A673 (cell line): Measurements from ENCODE around the gene ADGRF4. TPM values are rescaled to one million over a fixed set of nuclear protein-coding genes. Genes with fewer than 3 reads are reported as not detected.

Experiments used
- BruUV-seq: library from RNA; stranded (reverse); fragments of 400-500 nt; replicated peaks from 2 replicates; lab custom pipeline; 2021; lab: Mats Ljungman, UMichigan
- CTCF ChIA-PET: fragments of 300-600 bp; sonication (Branson Sonifier 250); formaldehyde crosslinking; loops from one replicate; lab custom pipeline; 2022; ENCODE audit warnings: antibody characterized with exemption; lab: Charles Lee
- POLR2A ChIA-PET: fragments of 300-600 bp; sonication (Branson Sonifier 250); formaldehyde crosslinking; loops from one replicate; lab custom pipeline; 2022; ENCODE audit warnings: antibody characterized with exemption; ENCODE audit not compliant: low non-redundant PET; lab: Charles Lee
- DNase-seq: peaks from one replicate; pipeline ENCODE4 v3.0.0-alpha.2; 2015; ENCODE audit warnings: low spot score
- H3K27ac ChIP-seq: fragments of 200-600 bp; sonication (generic); 2 replicates; pipeline ENCODE4 v1.5.1; 2016; ENCODE audit warnings: mixed run types, low read depth, mild to moderate bottlenecking, mixed read lengths, antibody characterized with exemption, low read length; ENCODE audit not compliant: poor library complexity, severe bottlenecking
- H3K27me3 ChIP-seq: fragments of 200-600 bp; sonication (generic); replicated peaks from 2 replicates; pipeline ENCODE4 v1.6.1; 2017; ENCODE audit warnings: mixed run types, low read depth, mild to moderate bottlenecking, mixed read lengths, antibody characterized with exemption, low read length; ENCODE audit not compliant: insufficient read depth, poor library complexity
- H3K36me3 ChIP-seq: fragments of 200-600 bp; sonication (generic); 2 replicates; pipeline ENCODE4 v1.6.1; 2016; ENCODE audit warnings: mixed run types, mild to moderate bottlenecking, mixed read lengths, antibody characterized with exemption, low read length; ENCODE audit not compliant: insufficient read depth, poor library complexity, severe bottlenecking
- H3K4me1 ChIP-seq: fragments of 200-600 bp; sonication (generic); 2 replicates; pipeline ENCODE4 v1.6.1; 2017; ENCODE audit warnings: mixed run types, mild to moderate bottlenecking, mixed read lengths, antibody characterized with exemption, low read length; ENCODE audit not compliant: insufficient read depth, poor library complexity, severe bottlenecking
- H3K4me3 ChIP-seq: fragments of 200-600 bp; sonication (generic); 2 replicates; pipeline ENCODE4 v1.5.1; 2016; ENCODE audit warnings: low read depth, mixed run types, mild to moderate bottlenecking, mixed read lengths, low read length; ENCODE audit not compliant: poor library complexity, severe bottlenecking
- H3K9me3 ChIP-seq: fragments of 200-600 bp; sonication (generic); 2 replicates; pipeline ENCODE4 v1.6.1; 2016; ENCODE audit warnings: mixed run types, low read depth, mild to moderate bottlenecking, mixed read lengths, antibody characterized with exemption, low read length; ENCODE audit not compliant: poor library complexity, severe bottlenecking
- EZH2 ChIP-seq: fragments of 200-600 bp; sonication (generic); IDR thresholded peaks from 2 replicates; pipeline ENCODE4 v1.6.1; 2017; ENCODE audit warnings: borderline replicate concordance, low read depth, mild to moderate bottlenecking, mixed read lengths, antibody characterized with exemption, low read length; ENCODE audit not compliant: poor library complexity, severe bottlenecking
- intact Hi-C: fragments of 100-400 bp; cut with micrococcal nuclease; formaldehyde crosslinking; loops from one replicate; pipeline ENCODE4 v1.10.0; 2022; ENCODE audit not compliant: unreplicated experiment
- total RNA-seq: library from RNA; stranded (reverse); gene quantifications from 2 replicates; pipeline ENCODE4 v1.2.3, GENCODE V29; 2021
- TF ChIP-seq, protein P1 (sequence below): fragments of 300-800, 200-600 bp; sonication (generic); conservative IDR thresholded peaks from 2 replicates; pipeline ENCODE4 v1.5.1; 2017; ENCODE audit warnings: low read depth, mild to moderate bottlenecking, antibody characterized with exemption, low read length, moderate library complexity, mixed read lengths

ADGRF4 gene
- total RNA-seq, 1 experiment from 2014 or later = not detected

DNA sequence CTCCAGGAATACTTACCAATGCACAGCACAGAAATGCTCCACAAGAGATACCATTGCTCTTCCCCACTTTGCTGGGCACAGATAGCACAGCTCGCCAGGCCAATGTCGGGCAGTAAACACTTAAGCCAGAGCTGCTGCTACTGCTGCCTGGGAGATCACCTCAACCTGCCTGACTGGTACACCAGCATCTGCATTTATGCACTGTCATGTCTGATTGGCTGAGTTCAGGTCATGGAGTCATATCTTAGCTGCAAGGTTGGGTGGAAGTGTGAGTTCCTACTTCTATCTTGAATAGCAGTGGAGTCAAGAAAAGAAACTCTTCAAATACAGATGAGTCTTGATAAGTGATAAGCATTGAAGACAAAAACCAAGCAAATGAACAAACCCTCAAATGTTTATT, 10.9 kb upstream of the ADGRF4 start:
- Histone ChIP-seq H3K4me1 (no peaks in the 10 kb centered on the region), H3K9me3 (no peaks in the 10 kb centered on the region), H3K4me3 (no peak overlapping the region), H3K27ac (no peak overlapping the region), H3K36me3 (no peaks in the 10 kb centered on the region), H3K27me3 (no peaks in the 10 kb centered on the region)
- TF ChIP-seq, protein P1, sequence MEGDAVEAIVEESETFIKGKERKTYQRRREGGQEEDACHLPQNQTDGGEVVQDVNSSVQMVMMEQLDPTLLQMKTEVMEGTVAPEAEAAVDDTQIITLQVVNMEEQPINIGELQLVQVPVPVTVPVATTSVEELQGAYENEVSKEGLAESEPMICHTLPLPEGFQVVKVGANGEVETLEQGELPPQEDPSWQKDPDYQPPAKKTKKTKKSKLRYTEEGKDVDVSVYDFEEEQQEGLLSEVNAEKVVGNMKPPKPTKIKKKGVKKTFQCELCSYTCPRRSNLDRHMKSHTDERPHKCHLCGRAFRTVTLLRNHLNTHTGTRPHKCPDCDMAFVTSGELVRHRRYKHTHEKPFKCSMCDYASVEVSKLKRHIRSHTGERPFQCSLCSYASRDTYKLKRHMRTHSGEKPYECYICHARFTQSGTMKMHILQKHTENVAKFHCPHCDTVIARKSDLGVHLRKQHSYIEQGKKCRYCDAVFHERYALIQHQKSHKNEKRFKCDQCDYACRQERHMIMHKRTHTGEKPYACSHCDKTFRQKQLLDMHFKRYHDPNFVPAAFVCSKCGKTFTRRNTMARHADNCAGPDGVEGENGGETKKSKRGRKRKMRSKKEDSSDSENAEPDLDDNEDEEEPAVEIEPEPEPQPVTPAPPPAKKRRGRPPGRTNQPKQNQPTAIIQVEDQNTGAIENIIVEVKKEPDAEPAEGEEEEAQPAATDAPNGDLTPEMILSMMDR = no peak
- TF ChIP-seq EZH2 = no peak
- no peak for DNase-seq
- intact Hi-C loops = no loop called here
- no TSS peak for BruUV-seq
- ChIA-PET POLR2A (no interaction called here), CTCF (no interaction called here)

DNA sequence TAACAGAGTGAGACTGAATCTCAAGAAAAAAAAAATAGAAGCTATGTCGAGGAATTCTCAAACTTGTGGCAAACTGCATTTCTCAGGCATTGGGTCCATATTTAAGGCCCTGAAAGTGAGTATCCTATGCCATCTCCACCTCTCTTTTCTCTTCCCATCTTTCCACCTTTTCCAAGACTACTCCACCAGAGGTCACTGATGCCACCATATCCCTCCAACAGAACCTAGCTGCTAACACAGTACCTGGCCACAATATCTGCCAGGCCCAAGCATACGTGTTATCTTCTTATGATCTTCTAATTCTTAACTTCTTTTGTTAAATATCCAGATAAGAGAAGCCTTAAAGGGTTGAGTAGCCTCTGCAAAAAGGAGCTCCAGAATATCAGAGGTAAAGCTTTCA, 8.2 kb upstream of the ADGRF4 start:
- Histone ChIP-seq H3K27me3 (no peaks in the 10 kb centered on the region), H3K4me3 (no peak overlapping the region), H3K9me3 (no peaks in the 10 kb centered on the region), H3K36me3 (no peaks in the 10 kb centered on the region), H3K4me1 (no peaks in the 10 kb centered on the region), H3K27ac (no peak overlapping the region)
- no TSS peak for BruUV-seq
- TF ChIP-seq EZH2 = no peak
- TF ChIP-seq, protein P1 = no peak
- CTCF ChIA-PET = no interaction called here
- POLR2A ChIA-PET = no interaction called here
- DNase-seq = no peak
- intact Hi-C loops = no loop called here

DNA sequence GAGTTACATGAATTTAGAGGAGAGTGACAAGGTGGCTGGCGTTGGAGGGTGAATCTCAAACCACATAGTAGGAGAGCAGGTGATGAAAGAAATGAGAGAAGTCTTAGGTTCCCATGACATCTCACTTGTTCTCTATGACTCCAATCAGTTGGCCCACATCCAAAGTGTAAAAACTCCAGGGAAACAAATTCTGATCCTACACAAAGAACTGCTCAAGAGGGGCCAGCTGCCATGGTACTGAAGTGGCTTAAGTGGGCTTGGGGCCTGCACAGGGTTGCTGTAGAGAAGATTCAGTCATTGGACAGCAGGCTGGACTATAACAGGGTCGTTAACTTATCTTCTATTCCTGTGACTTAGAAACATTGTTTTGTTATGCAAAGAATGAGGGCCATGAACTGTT, 7.6 kb upstream of the ADGRF4 start:
- intact Hi-C loops = no loop called here
- no peak overlapping the region for H3K27ac ChIP-seq
- no peak for DNase-seq
- H3K9me3 ChIP-seq = no peaks in the 10 kb centered on the region
- no peak for TF ChIP-seq EZH2
- TF ChIP-seq, protein P1 = no peak
- no TSS peak for BruUV-seq
- no peak overlapping the region for H3K4me3 ChIP-seq
- no peaks in the 10 kb centered on the region for H3K27me3 ChIP-seq
- ChIA-PET POLR2A (no interaction called here), CTCF (no interaction called here)
- H3K36me3 ChIP-seq = no peaks in the 10 kb centered on the region
- H3K4me1 ChIP-seq = no peaks in the 10 kb centered on the region
